ENCODE measurements around the gene ADGRV1. TPM values are rescaled to one million over a fixed set of nuclear protein-coding genes. Genes with fewer than 3 reads are reported as not detected.

The ADGRV1 gene
- total RNA-seq, 1 experiment from 2014 or later = 21.4 TPM

GRCh38 chr5:90542827-90543519 lies 15.6 kb upstream of the ADGRV1 start:
- no peaks in the 10 kb centered on the region; the same call in 1 of the 2 replicates for H3K9me3 ChIP-seq (replicated peaks)
- DNase-seq = no peak
- H3K4me1 ChIP-seq = peaks cover 8% of the 10 kb centered on the region
- H3K27me3 ChIP-seq = no peaks in the 10 kb centered on the region
- no peaks in the 10 kb centered on the region for H3K36me3 ChIP-seq
- no peak overlapping the region for H3K27ac ChIP-seq
- no peak overlapping the region for H3K4me3 ChIP-seq

- Histone ChIP-seq H3K27me3 (no peaks in the 10 kb centered on the region), H3K27ac (no peak overlapping the region), H3K9me3 (replicated peaks) (no peaks in the 10 kb centered on the region; the same call in 1 of the 2 replicates), H3K36me3 (no peaks in the 10 kb centered on the region), H3K4me1 (peaks cover 8% of the 10 kb centered on the region), H3K4me3 (no peak overlapping the region)
- DNase-seq = no peak
Observed at GRCh38 chr5:90545511-90545910, 13.1 kb upstream of the ADGRV1 start.

- H3K27me3 ChIP-seq = no peaks in the 10 kb centered on the region
- DNase-seq = no peak
- peak overlapping the region; percentile 34; the same call in 1 of the 2 replicates for H3K27ac ChIP-seq
- H3K9me3 ChIP-seq (replicated peaks) = no peaks in the 10 kb centered on the region; the same call in 1 of the 2 replicates
- peaks cover 8% of the 10 kb centered on the region for H3K4me1 ChIP-seq
- H3K36me3 ChIP-seq = no peaks in the 10 kb centered on the region
- H3K4me3 ChIP-seq = no peak overlapping the region
Observed at GRCh38 chr5:90546216-90546837, 12.3 kb upstream of the ADGRV1 start.

DNA sequence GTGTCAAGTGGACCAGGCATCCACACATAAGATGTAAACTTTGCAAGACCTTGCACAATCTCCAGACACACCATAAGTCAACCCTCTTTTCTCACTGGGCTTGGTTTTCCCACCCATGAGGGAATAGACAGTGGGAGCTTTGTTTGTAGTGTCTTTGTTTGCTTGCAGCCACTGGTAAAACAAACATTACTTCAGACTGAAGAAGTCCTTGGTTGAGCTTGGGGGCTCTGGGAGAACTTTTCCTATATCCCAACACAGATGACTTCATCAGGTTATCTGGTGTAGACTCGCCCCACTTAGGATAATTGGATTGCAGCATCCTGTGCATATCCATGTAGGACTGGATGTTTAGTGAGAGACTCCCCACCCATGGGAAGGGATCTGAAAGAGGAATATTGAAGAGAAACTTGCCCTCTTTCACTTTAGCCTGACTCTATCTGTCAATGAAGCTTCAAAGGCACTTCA lies 11.5 kb upstream of the ADGRV1 start:
- H3K36me3 ChIP-seq = no peaks in the 10 kb centered on the region
- H3K9me3 ChIP-seq (replicated peaks) = no peaks in the 10 kb centered on the region; the same call in 1 of the 2 replicates
- H3K4me1 ChIP-seq = peaks cover 8% of the 10 kb centered on the region
- H3K27me3 ChIP-seq = no peaks in the 10 kb centered on the region
- H3K4me3 ChIP-seq = no peak overlapping the region
- peak; percentile 41 to 67 for DNase-seq
- H3K27ac ChIP-seq = peak overlapping the region; percentile 34; the same call in 1 of the 2 replicates

DNA sequence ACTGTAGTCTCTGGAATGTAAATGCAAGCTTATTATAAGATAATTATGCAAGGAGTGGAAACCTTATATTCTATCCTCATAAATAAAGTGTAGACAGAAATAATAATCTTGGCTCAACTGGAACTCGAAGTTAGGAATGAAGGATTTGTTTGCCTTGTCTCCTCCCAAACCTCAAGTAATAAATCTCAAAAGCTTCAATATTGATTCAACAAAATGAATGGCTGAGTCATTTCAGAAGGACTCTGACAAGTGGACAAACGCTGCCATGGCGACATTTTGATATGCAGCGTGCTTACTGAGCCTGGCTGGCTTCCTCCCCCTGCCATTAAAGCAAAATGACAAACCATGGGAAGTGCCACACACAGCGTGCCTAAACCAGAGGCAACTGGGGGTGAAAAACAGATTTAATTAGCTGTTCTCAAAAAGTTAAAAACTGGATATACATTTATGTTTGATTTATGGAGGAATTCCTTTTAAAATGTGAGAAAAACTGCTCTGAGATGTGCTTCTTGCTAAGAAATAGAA lies 10.5 kb upstream of the ADGRV1 start:
- Histone ChIP-seq H3K27me3 (no peaks in the 10 kb centered on the region), H3K9me3 (replicated peaks) (no peaks in the 10 kb centered on the region; the same call in 1 of the 2 replicates), H3K27ac (no peak overlapping the region; the same call in 1 of the 2 replicates), H3K4me3 (no peak overlapping the region), H3K36me3 (no peaks in the 10 kb centered on the region), H3K4me1 (peaks cover 8% of the 10 kb centered on the region)
- no peak for DNase-seq

DNA sequence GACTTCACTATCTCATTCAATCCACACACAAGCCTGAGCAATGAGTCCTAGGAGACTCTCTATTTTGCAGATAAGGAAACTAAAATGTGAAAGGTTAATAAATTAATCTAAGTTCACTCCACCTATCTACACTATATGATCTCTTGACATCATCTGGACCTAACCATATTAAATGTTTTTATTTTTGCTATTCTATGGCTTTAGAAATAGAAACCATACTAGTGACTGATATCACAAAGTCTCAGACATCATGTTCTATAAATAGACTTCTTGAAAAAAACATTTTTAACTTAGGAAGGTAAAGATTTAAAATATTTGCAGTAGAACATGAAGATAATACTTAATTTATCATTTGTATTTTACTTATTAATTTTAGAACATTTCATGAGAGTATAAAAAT lies 9.4 kb upstream of the ADGRV1 start:
- no peaks in the 10 kb centered on the region for H3K36me3 ChIP-seq
- H3K4me1 ChIP-seq = peaks cover 8% of the 10 kb centered on the region
- no peaks in the 10 kb centered on the region; the same call in 1 of the 2 replicates for H3K9me3 ChIP-seq (replicated peaks)
- H3K4me3 ChIP-seq = no peak overlapping the region
- no peak for DNase-seq
- no peaks in the 10 kb centered on the region for H3K27me3 ChIP-seq
- H3K27ac ChIP-seq = no peak overlapping the region

DNA sequence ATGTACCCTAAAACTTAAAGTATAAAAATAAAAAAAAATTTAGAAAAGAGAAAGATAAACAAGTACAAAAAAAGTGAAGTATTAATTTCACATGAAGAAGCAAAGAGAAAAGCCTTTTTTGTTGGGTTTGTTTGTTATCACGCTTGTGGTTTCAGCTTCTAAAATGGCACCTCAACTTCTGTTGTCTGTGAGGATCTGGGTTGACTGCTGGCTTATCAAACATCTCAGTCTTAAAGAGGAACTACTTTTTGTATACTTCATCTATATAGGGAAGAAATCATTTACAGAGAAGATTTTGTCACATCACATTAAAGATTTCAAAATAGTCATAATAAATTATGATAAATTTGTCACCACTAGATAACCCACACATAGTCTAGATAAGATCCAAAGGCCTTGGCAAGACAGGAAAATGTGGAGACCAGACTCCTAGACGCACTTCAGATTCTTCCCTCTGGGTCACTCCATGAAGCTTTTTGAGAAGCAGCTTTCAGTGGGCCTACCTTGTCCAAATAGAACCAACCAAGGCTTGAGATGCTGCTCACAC lies 8.8 kb upstream of the ADGRV1 start:
- H3K36me3 ChIP-seq = no peaks in the 10 kb centered on the region
- H3K4me3 ChIP-seq = no peak overlapping the region
- DNase-seq = no peak
- no peak overlapping the region for H3K27ac ChIP-seq
- peaks cover 8% of the 10 kb centered on the region for H3K4me1 ChIP-seq
- H3K27me3 ChIP-seq = no peaks in the 10 kb centered on the region
- H3K9me3 ChIP-seq (replicated peaks) = no peaks in the 10 kb centered on the region; the same call in 1 of the 2 replicates

- Histone ChIP-seq H3K36me3 (no peaks in the 10 kb centered on the region), H3K4me3 (no peak overlapping the region), H3K27ac (no peak overlapping the region), H3K4me1 (peaks cover 8% of the 10 kb centered on the region), H3K27me3 (no peaks in the 10 kb centered on the region), H3K9me3 (replicated peaks) (no peaks in the 10 kb centered on the region; the same call in 1 of the 2 replicates)
- no peak for DNase-seq
Observed at GRCh38 chr5:90550963-90551362, 7.6 kb upstream of the ADGRV1 start.

GRCh38 chr5:90551376-90551775 lies 7.2 kb upstream of the ADGRV1 start:
- no peak for DNase-seq
- H3K27me3 ChIP-seq = no peaks in the 10 kb centered on the region
- no peak overlapping the region for H3K27ac ChIP-seq
- no peak overlapping the region for H3K4me3 ChIP-seq
- no peaks in the 10 kb centered on the region for H3K36me3 ChIP-seq
- H3K9me3 ChIP-seq (replicated peaks) = no peaks in the 10 kb centered on the region; the same call in 1 of the 2 replicates
- H3K4me1 ChIP-seq = peaks cover 8% of the 10 kb centered on the region

GRCh38 chr5:90553711-90554110 lies 4.9 kb upstream of the ADGRV1 start:
- DNase-seq = no peak
- no peaks in the 10 kb centered on the region for H3K36me3 ChIP-seq
- H3K4me3 ChIP-seq = no peak overlapping the region
- H3K4me1 ChIP-seq = no peaks in the 10 kb centered on the region
- H3K9me3 ChIP-seq (replicated peaks) = no peaks in the 10 kb centered on the region; the same call in 1 of the 2 replicates
- H3K27ac ChIP-seq = no peak overlapping the region
- H3K27me3 ChIP-seq = no peaks in the 10 kb centered on the region

DNA sequence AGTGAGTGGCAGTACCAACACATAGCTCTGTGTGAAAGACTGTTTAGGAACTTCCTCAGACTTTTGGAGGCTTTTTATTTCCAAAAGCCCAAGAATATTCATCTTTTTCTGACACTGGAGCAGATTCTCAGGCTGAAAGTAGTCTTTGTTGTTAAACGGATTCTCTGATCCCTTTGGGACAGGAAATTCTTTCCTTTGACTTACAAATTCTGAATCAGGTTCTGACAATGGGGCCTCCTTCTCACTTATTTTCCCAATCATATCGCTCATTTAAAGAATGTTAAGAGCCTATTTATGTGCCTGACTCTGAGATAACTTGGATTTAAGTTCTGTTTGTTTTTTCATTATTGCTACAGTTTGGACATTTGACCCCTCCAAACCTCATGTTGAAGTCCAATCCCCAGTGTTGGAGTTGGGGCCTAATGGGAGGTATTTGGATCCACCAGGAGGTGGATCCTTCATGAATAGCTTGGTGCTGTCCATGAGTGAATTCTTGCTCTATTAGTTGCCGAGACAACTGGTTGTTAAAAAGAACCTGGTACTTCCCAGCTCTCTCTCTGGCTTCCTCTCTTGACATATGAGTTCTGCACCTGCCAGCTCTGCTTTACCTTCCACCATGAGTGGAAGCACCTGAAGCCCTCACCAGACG lies 4.1 kb upstream of the ADGRV1 start:
- Histone ChIP-seq H3K36me3 (no peaks in the 10 kb centered on the region), H3K4me3 (no peak overlapping the region), H3K4me1 (no peaks in the 10 kb centered on the region), H3K27me3 (no peaks in the 10 kb centered on the region), H3K27ac (no peak overlapping the region), H3K9me3 (replicated peaks) (no peaks in the 10 kb centered on the region; the same call in 1 of the 2 replicates)
- DNase-seq = no peak

DNA sequence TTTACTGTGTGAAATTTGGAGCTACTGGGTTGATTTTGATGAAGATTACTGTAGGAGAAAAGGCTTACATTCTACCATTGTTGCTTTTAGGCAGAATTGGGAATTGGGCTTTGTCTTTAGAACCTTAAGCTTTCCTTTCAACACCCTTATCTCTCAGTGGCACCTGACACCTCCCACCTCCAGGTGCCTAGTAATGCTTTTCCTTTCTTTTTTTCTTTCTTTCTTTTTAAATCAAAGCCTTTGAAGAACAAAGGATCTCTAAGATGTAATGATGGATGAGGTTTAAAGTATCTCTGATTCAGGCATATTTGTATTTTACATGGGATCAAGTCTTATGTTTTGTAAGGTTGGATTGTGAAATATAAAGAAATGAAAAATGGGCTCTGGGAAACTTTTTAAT lies 2.9 kb upstream of the ADGRV1 start:
- no peak overlapping the region for H3K27ac ChIP-seq
- no peak for DNase-seq
- no peaks in the 10 kb centered on the region for H3K9me3 ChIP-seq (replicated peaks)
- H3K4me3 ChIP-seq = no peak overlapping the region
- no peaks in the 10 kb centered on the region for H3K27me3 ChIP-seq
- H3K4me1 ChIP-seq = no peaks in the 10 kb centered on the region
- H3K36me3 ChIP-seq = no peaks in the 10 kb centered on the region

- Histone ChIP-seq H3K27me3 (no peaks in the 10 kb centered on the region), H3K36me3 (no peaks in the 10 kb centered on the region), H3K9me3 (replicated peaks) (no peaks in the 10 kb centered on the region), H3K27ac (no peak overlapping the region), H3K4me3 (no peak overlapping the region; the same call in 1 of the 2 replicates), H3K4me1 (peaks cover 4% of the 10 kb centered on the region; the same call in 1 of the 2 replicates)
- DNase-seq = no peak
Observed at GRCh38 chr5:90557391-90557790, 1.2 kb upstream of the ADGRV1 start.

DNA sequence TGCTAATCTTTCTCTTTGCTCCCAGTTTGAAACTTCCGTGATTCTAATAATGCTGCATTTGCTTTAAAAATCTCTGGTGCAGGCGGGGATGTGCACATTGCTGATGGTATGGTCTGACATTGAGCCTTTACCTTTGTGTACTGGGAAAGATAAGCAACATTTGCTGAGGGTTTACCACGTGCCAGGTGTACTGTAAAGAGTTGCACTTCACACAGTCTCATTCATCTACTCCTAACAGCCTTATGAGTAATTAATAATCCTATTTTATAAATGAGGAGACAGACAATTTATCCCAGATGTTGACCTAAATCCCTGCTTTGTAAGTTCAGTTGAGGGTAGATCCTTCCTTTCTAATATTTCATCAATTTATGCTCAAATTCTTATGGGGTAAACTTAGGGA lies 726 bp upstream of the ADGRV1 start:
- H3K36me3 ChIP-seq = no peaks in the 10 kb centered on the region
- no peaks in the 10 kb centered on the region for H3K27me3 ChIP-seq
- no peak overlapping the region for H3K27ac ChIP-seq
- H3K4me1 ChIP-seq = peaks cover 9% of the 10 kb centered on the region; the same call in 1 of the 2 replicates
- DNase-seq = peak in 1 of 2 experiments; percentile 11
- H3K9me3 ChIP-seq (replicated peaks) = no peaks in the 10 kb centered on the region
- peak overlapping the region; percentile 74 for H3K4me3 ChIP-seq

All from SJCRH30 (cell line).